Measurements from ENCODE around the gene KRCC1.
A peak's percentile ranks its signal among the peaks of the same experiment; 100 is the strongest.
"Not testable (repeated sequence)": the region's sequence is repeated elsewhere in the genome, so short reads cannot be mapped to it uniquely, and the experiment has no call there.

Gene KRCC1

DNA sequence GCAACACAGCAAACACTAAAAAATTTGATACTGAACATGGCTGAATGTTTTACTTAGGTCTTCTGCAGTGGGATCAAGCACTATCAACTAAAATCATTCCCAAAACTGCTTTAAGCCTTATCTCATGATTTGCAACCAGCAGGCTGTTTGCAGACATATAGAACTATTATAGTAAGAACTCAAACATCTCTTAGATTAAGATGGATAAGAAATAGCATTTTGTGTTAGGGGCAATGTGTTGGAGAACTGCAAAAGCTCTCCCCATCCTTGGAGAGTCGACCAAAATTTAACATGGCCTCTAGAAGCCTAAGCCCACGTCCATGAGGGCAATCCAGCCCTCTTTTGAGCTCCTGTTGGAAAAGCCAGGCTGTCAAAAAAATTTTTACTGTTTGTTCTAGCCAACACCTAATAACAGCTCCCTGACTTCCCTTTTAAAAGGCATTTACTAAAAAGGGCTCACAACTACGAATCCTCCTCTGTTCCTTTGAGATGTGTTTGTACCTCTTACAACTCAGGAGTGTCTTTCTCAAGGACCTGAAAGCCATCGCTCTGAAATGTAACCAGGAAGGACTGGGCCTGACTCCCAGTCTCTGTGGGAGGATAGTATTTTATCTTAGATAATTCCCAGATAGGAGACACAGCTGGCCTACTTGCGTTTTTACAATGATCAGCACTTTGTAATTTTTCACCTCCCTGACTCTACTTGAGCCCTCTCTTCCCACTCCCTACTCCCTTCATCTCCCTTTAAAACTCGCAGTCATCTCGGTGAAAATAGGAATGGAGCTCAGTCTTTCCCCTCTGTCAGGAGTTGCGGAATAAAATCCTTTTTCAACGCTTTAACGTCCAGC lies 1.4 kb downstream of the KRCC1 start:
- peak overlapping the region; percentile 91 for H3K4me3 ChIP-seq (ENCODE audit: low read length)
- H3K9ac ChIP-seq (ENCODE audit: low read length) = peak overlapping the region; percentile 91
- H3K36me3 ChIP-seq (ENCODE audit: control insufficient read depth, insufficient read depth, low read length) = no peaks in the 10 kb centered on the region
- peak overlapping the region; percentile 98 for H3K27ac ChIP-seq (ENCODE audit: low read depth, low read length)
- H3K4me1 ChIP-seq (ENCODE audit: control insufficient read depth, insufficient read depth, low read length) = peaks cover 18% of the 10 kb centered on the region
- no peaks in the 10 kb centered on the region for H3K27me3 ChIP-seq (ENCODE audit: control insufficient read depth, insufficient read depth, low read length)

DNA sequence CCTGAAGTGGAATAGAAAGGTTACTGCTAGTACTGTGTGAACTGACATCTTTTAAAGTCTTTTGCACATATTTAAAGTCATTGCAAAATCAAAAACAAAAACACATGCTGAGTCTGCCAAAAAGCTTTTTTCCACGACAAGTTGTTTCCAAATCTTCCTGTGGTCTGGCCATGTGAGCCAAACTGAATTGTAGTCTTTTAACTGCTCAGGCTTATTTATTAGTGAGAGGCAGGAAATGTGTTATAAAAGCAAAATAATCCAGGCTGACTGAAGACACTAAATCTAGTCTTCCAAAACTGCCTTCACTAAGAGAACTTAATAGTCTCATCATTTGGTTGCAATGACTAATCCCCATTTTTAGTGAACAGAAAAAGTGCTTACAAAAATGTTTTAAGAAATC lies 2.3 kb downstream of the KRCC1 start:
- H3K9ac ChIP-seq (ENCODE audit: low read length) = no peak overlapping the region
- H3K36me3 ChIP-seq (ENCODE audit: control insufficient read depth, insufficient read depth, low read length) = no peaks in the 10 kb centered on the region
- peaks cover 18% of the 10 kb centered on the region for H3K4me1 ChIP-seq (ENCODE audit: control insufficient read depth, insufficient read depth, low read length)
- H3K4me3 ChIP-seq (ENCODE audit: low read length) = peak overlapping the region; percentile 23
- H3K27ac ChIP-seq (ENCODE audit: low read depth, low read length) = no peak overlapping the region
- no peaks in the 10 kb centered on the region for H3K27me3 ChIP-seq (ENCODE audit: control insufficient read depth, insufficient read depth, low read length)

DNA sequence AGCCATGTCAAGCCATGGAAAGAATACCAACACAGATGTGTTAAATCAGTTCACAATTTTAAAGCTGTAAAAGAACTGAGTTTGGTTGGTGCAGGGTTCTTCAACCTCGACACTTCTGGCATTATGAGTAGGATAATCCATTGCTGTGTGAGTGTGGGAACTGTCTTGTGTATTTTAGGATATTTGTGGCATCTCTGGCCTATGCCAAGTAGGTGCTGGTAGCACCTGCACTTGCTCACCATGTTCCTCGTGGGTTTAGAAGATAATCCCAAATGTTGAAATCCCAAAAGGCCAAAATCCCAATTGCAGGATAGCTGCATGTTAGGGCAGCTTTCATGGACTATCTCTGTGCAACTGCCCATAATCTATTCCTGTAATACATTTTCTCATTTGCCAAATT lies 3.8 kb downstream of the KRCC1 start:
- no peaks in the 10 kb centered on the region for H3K36me3 ChIP-seq (ENCODE audit: control insufficient read depth, insufficient read depth, low read length)
- no peak overlapping the region for H3K9ac ChIP-seq (ENCODE audit: low read length)
- no peak overlapping the region for H3K27ac ChIP-seq (ENCODE audit: low read depth, low read length)
- H3K27me3 ChIP-seq (ENCODE audit: control insufficient read depth, insufficient read depth, low read length) = no peaks in the 10 kb centered on the region
- H3K4me3 ChIP-seq (ENCODE audit: low read length) = no peak overlapping the region
- H3K4me1 ChIP-seq (ENCODE audit: control insufficient read depth, insufficient read depth, low read length) = peaks cover 18% of the 10 kb centered on the region

DNA sequence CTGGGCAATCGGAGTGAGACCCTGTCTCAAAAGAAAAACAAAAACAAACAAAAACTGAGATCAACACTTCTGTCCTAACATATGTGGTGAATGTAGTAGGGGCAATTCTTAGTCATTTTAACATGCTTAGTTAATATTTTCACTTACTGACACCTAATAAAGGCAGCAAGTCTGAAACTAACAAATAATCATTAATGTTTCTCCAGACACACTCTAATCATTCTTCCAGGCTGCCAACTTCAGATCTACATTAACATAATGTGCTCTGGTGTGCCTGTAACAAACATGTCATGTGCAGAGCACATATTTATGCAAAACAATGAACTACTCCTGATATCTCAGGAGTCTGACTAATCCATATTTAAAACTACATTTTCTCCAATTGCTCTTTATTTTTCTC lies 6.0 kb downstream of the KRCC1 start:
- Histone ChIP-seq H3K9ac (ENCODE audit: low read length) (no peak overlapping the region), H3K27me3 (ENCODE audit: control insufficient read depth, insufficient read depth, low read length) (no peaks in the 10 kb centered on the region), H3K4me3 (ENCODE audit: low read length) (no peak overlapping the region), H3K36me3 (ENCODE audit: control insufficient read depth, insufficient read depth, low read length) (no peaks in the 10 kb centered on the region), H3K4me1 (ENCODE audit: control insufficient read depth, insufficient read depth, low read length) (peaks cover 13% of the 10 kb centered on the region), H3K27ac (ENCODE audit: low read depth, low read length) (no peak overlapping the region)

DNA sequence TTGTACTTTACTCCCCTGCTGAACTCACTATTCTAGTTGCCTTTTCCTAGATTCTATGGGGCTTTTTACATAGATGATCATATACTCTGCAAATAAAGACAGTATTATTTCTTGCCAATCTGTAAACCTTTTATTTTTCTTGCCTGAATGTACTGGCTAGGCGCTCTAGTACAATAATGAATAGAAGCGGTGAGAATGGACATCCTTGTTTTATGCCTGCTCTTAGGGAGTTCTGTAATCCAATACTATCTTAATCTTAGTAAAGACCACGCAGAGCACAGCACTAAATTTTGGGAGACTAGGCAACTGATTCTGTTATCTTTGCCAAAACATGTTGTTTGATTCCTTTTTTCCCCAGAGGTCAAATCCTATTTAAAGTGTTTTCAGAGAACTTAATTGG lies 7.0 kb downstream of the KRCC1 start:
- H3K4me1 ChIP-seq (ENCODE audit: control insufficient read depth, insufficient read depth, low read length) = peaks cover 2% of the 10 kb centered on the region
- H3K36me3 ChIP-seq (ENCODE audit: control insufficient read depth, insufficient read depth, low read length) = no peaks in the 10 kb centered on the region
- H3K9ac ChIP-seq (ENCODE audit: low read length) = no peak overlapping the region
- no peaks in the 10 kb centered on the region for H3K27me3 ChIP-seq (ENCODE audit: control insufficient read depth, insufficient read depth, low read length)
- no peak overlapping the region for H3K4me3 ChIP-seq (ENCODE audit: low read length)
- H3K27ac ChIP-seq (ENCODE audit: low read depth, low read length) = no peak overlapping the region

DNA sequence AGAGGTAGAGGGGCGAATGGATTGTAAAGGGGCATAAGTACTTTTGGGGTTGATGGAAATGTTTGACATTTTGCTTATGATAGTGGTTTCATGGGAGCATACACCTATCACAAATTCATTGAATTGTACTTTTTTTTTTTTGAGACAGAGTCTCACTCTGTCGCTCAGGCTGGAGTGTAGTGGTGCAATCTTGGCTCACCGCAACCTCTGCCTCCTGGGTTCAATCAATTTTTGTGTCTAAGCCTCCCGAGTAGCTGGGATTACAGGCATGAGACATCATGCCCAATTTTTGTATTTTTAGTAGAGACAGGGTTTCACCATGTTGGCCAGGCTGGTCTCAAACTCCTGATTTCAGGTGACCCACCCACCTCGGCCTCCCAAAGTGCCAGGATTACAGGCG lies 10.0 kb downstream of the KRCC1 start:
- not testable (repeated sequence) for H3K27me3 ChIP-seq (ENCODE audit: control insufficient read depth, insufficient read depth, low read length); H3K27ac ChIP-seq (ENCODE audit: low read depth, low read length); H3K4me3 ChIP-seq (ENCODE audit: low read length); H3K9ac ChIP-seq (ENCODE audit: low read length); H3K4me1 ChIP-seq (ENCODE audit: control insufficient read depth, insufficient read depth, low read length); H3K36me3 ChIP-seq (ENCODE audit: control insufficient read depth, insufficient read depth, low read length)

DNA sequence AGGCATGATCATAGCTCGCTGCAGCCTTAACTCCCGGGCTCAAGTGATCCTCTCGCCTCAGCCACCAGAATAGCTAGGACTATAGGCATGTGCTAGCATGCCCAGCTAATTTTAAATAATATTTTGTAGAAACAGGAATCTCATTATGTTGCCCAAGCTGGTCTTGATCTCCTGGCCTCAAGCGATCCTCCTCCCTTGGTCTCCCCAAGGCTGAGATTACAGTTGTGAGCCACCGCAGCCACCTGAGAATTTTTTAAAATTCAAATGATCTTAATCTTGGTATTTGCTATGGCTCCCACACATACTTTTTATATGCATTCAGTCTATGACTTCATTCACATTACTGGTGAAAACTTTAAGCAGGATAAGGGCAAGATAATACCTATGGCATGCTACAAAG lies 13.1 kb downstream of the KRCC1 start:
- Histone ChIP-seq H3K9ac (ENCODE audit: low read length) (no peak overlapping the region), H3K27me3 (ENCODE audit: control insufficient read depth, insufficient read depth, low read length) (no peaks in the 10 kb centered on the region), H3K4me3 (ENCODE audit: low read length) (no peak overlapping the region), H3K27ac (ENCODE audit: low read depth, low read length) (no peak overlapping the region), H3K36me3 (ENCODE audit: control insufficient read depth, insufficient read depth, low read length) (no peaks in the 10 kb centered on the region), H3K4me1 (ENCODE audit: control insufficient read depth, insufficient read depth, low read length) (no peaks in the 10 kb centered on the region)

DNA sequence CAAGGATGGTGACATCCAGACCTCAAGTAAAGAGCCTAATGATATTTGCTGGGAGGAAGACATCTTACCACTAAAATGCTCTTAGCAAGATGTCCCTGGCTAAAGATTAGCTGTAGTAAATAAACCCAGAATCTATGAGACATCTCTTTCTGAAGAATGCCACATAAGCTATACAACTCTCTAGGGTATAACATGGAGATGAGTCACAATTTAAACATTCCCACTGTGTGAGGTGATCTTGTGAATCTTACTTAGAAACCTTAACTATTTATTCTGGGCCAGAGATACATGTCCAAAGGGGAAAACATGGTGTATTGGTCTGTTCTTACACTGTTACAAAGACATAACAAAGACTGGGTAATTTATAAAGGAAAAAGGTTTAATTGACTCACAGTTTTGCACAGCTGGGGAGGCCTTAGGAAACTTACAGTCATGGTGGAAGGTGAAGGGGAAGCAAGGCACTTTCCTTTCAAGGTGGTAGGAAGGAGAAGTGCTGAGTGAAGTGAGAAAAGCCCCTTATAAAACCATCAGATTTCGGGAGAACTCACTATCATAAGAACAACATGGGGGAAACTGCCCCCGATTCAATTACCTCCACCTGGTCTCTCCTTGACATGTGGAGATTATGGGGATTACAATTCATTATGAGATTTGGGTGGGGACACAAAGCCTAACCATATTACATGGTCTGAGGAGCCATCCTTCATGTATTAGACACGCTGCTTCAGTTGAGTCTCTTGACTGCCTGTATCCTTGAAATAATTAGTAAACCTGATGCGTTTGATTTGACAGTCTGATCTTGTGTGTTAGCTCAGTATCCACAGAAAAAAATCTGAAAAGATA lies 17.1 kb downstream of the KRCC1 start:
- H3K27ac ChIP-seq (ENCODE audit: low read depth, low read length) = no peak overlapping the region
- H3K9ac ChIP-seq (ENCODE audit: low read length) = no peak overlapping the region
- no peaks in the 10 kb centered on the region for H3K4me1 ChIP-seq (ENCODE audit: control insufficient read depth, insufficient read depth, low read length)
- H3K36me3 ChIP-seq (ENCODE audit: control insufficient read depth, insufficient read depth, low read length) = peaks cover 5% of the 10 kb centered on the region
- no peaks in the 10 kb centered on the region for H3K27me3 ChIP-seq (ENCODE audit: control insufficient read depth, insufficient read depth, low read length)
- H3K4me3 ChIP-seq (ENCODE audit: low read length) = no peak overlapping the region

DNA sequence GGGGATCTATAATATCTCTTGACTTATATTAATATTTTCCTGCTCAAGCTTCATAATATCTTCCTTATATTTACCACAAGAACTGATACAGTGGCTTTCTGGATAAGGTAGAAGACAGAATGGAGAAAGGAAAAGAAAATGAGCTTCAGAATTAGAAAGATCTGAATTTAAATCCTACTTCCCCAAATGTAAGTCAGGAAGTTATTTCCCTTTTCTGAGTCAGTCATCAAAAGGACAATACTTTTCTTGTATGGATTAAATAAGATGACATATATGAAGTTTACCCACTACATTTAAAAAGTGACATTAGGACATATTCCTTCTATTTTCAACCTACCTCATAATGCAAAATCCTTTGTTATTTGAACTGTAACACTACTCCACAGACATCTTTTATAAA lies 19.0 kb downstream of the KRCC1 start:
- Histone ChIP-seq H3K27me3 (ENCODE audit: control insufficient read depth, insufficient read depth, low read length) (no peaks in the 10 kb centered on the region), H3K36me3 (ENCODE audit: control insufficient read depth, insufficient read depth, low read length) (peaks cover 5% of the 10 kb centered on the region), H3K27ac (ENCODE audit: low read depth, low read length) (no peak overlapping the region), H3K4me3 (ENCODE audit: low read length) (no peak overlapping the region), H3K9ac (ENCODE audit: low read length) (no peak overlapping the region), H3K4me1 (ENCODE audit: control insufficient read depth, insufficient read depth, low read length) (no peaks in the 10 kb centered on the region)

DNA sequence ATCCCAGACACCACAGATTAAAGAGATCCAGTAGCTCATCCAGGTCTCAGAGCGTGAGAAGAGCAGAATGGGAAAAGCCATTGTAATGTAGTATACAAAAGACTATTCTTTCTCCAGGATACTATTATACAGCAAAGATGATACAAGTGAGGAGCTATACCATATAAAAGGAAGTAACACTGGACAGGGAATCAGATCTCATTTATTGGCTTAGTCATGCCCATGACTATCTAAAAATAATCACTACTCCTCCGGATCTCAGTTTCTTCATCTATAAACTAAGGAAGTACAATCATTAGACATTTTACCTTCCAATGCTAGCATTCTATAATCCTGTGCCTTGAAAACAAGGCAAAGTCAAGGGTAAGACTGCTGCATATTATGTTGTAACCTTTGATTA lies 19.4 kb downstream of the KRCC1 start:
- Histone ChIP-seq H3K4me1 (ENCODE audit: control insufficient read depth, insufficient read depth, low read length) (no peaks in the 10 kb centered on the region), H3K27ac (ENCODE audit: low read depth, low read length) (no peak overlapping the region), H3K36me3 (ENCODE audit: control insufficient read depth, insufficient read depth, low read length) (peaks cover 5% of the 10 kb centered on the region), H3K27me3 (ENCODE audit: control insufficient read depth, insufficient read depth, low read length) (no peaks in the 10 kb centered on the region), H3K9ac (ENCODE audit: low read length) (no peak overlapping the region), H3K4me3 (ENCODE audit: low read length) (no peak overlapping the region)

DNA sequence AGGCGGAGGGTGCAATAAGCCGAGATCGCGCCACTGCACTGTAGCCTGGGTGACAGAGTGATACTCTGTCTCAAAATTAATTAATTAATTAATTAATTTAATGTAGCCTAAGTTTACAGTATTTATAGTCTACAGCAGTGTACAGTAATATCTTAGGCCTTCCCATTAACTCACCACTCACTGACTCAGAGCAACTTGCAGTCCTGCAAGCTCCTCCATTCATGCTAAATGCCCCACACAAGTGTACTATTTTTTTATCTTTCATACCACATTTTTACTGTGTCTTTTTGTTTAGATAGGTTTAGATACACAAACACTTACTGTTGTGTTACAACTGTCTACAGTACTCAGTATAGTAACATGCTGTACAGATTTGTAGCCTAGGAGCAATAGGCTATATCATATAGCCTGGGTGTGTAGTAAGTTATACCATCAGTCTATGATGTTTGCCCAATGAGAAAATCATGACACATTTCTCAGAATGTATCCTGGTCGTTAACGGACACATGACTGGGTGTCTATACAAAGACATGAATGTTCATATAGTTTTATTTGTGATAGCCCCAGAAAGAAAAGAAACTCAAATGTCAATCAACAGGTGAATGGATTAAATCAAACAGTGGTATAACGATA lies 23.4 kb downstream of the KRCC1 start:
- Histone ChIP-seq H3K27ac (ENCODE audit: low read depth, low read length) (no peak overlapping the region), H3K36me3 (ENCODE audit: control insufficient read depth, insufficient read depth, low read length) (peaks cover 7% of the 10 kb centered on the region), H3K27me3 (ENCODE audit: control insufficient read depth, insufficient read depth, low read length) (no peaks in the 10 kb centered on the region), H3K9ac (ENCODE audit: low read length) (no peak overlapping the region), H3K4me1 (ENCODE audit: control insufficient read depth, insufficient read depth, low read length) (no peaks in the 10 kb centered on the region), H3K4me3 (ENCODE audit: low read length) (no peak overlapping the region)

DNA sequence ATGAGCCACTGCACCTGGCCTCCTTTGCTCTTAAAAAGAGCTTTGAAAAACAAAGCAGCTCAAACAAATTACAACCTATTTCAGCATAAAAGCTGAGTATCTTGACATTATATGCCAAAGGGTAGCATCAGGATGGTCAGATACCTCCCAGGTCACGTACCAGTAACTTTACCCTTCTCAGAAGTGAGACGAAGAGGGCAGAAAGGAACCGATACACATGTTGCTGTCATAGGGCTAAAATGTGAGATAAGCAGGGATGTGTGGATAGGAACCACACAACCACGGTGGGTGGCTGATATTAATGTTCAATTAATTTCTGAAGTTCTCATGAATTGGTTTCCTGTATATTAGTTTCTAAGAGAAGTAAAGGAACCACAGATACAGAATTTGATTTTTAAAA lies 26.7 kb downstream of the KRCC1 start:
- H3K9ac ChIP-seq (ENCODE audit: low read length) = no peak overlapping the region
- no peak overlapping the region for H3K4me3 ChIP-seq (ENCODE audit: low read length)
- H3K27me3 ChIP-seq (ENCODE audit: control insufficient read depth, insufficient read depth, low read length) = no peaks in the 10 kb centered on the region
- H3K4me1 ChIP-seq (ENCODE audit: control insufficient read depth, insufficient read depth, low read length) = no peaks in the 10 kb centered on the region
- H3K27ac ChIP-seq (ENCODE audit: low read depth, low read length) = no peak overlapping the region
- H3K36me3 ChIP-seq (ENCODE audit: control insufficient read depth, insufficient read depth, low read length) = peaks cover 5% of the 10 kb centered on the region
